Measurements from ENCODE around the gene CARMIL1.

GRCh38 chr6:25250878-25251277 is 28.3 kb upstream of the CARMIL1 start:
- TF ChIP-seq POLR2AphosphoS5 (IDR thresholded peaks at IDR 0.05) (no peak), CTCF (IDR thresholded peaks at IDR 0.05) (no peak), POLR2A (IDR thresholded peaks at IDR 0.05) (no peak)
